ENCODE data around the gene CERS6.

DNA sequence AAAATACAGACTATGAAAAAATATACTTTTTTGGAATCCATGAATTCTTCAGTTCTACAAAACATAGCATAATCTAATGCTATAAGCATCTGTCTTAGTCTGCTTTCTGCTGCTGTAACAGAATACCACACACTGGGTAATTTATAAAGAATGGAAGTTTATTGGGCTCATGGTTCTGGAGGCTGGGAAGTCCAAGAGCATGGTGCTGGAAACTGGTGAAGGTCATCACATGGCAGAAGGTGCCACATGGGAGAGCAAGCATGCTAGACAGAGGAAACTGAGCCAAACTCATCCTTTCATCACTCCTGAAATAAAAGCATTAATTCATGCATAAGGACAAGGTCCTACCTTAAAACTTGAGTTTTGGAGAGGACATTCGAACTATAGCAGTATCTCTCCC lies 319.8 kb downstream of the CERS6 start:
- no peak for TF ChIP-seq MAFK (IDR thresholded peaks at IDR 0.05; ENCODE audit: low read depth, low read length)
- TF ChIP-seq POLR2A (IDR thresholded peaks at IDR 0.05; ENCODE audit: control extremely low read depth in 1 of 2, low read depth in 2 of 2, low read length in 2 of 2), result no peak
- no peak for TF ChIP-seq NRF1 (IDR thresholded peaks at IDR 0.05; ENCODE audit: low read depth, low read length)
- TF ChIP-seq, protein P1, sequence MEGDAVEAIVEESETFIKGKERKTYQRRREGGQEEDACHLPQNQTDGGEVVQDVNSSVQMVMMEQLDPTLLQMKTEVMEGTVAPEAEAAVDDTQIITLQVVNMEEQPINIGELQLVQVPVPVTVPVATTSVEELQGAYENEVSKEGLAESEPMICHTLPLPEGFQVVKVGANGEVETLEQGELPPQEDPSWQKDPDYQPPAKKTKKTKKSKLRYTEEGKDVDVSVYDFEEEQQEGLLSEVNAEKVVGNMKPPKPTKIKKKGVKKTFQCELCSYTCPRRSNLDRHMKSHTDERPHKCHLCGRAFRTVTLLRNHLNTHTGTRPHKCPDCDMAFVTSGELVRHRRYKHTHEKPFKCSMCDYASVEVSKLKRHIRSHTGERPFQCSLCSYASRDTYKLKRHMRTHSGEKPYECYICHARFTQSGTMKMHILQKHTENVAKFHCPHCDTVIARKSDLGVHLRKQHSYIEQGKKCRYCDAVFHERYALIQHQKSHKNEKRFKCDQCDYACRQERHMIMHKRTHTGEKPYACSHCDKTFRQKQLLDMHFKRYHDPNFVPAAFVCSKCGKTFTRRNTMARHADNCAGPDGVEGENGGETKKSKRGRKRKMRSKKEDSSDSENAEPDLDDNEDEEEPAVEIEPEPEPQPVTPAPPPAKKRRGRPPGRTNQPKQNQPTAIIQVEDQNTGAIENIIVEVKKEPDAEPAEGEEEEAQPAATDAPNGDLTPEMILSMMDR (IDR thresholded peaks at IDR 0.05; ENCODE audit: control extremely low read depth in 1 of 3, insufficient read depth in 1 of 3, low read depth in 1 of 3, low read length in 3 of 3), result no peak
- no peak for TF ChIP-seq POLR2AphosphoS5 (IDR thresholded peaks at IDR 0.05; ENCODE audit: low read depth, low read length)
- TF ChIP-seq, protein P2, sequence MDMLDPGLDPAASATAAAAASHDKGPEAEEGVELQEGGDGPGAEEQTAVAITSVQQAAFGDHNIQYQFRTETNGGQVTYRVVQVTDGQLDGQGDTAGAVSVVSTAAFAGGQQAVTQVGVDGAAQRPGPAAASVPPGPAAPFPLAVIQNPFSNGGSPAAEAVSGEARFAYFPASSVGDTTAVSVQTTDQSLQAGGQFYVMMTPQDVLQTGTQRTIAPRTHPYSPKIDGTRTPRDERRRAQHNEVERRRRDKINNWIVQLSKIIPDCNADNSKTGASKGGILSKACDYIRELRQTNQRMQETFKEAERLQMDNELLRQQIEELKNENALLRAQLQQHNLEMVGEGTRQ (IDR thresholded peaks at IDR 0.05; ENCODE audit: low read length), result no peak
- TF ChIP-seq YY1 (IDR thresholded peaks at IDR 0.05; ENCODE audit: low read depth, low read length), result no peak
- TF ChIP-seq TAF1 (IDR thresholded peaks at IDR 0.05; ENCODE audit: low read depth, low read length), result no peak
- no peak for TF ChIP-seq FOSL1 (IDR thresholded peaks at IDR 0.05; ENCODE audit: insufficient read depth, low read depth, low read length)
- TF ChIP-seq NANOG (IDR thresholded peaks at IDR 0.05; ENCODE audit: insufficient read depth, low read depth, low read length, poor library complexity, severe bottlenecking), result no peak
- TF ChIP-seq EZH2 (IDR thresholded peaks at IDR 0.05; ENCODE audit: low read depth, low read length, severe bottlenecking), result no peak
- TF ChIP-seq HDAC2 (IDR thresholded peaks at IDR 0.05; ENCODE audit: borderline replicate concordance in 1 of 2, low read depth in 2 of 2, low read length in 2 of 2), result no peak
- TF ChIP-seq EGR1 (IDR thresholded peaks at IDR 0.05; ENCODE audit: borderline replicate concordance, low read depth, low read length), result no peak
